HG02981 (cell line): ENCODE measurements around the gene CTNNAL1.
"Not testable (repeated sequence)": the region's sequence is repeated elsewhere in the genome, so short reads cannot be mapped to it uniquely, and the experiment has no call there.

Experiments used
- ATAC-seq: cut with Tn5 transposase; IDR thresholded peaks from one replicate; pipeline ENCODE4 v1.9.1; 2021; ENCODE audit warnings: mild to moderate bottlenecking, moderate library complexity; ENCODE audit not compliant: unreplicated experiment

Gene CTNNAL1

GRCh38 chr9:108994695-108995094 lies 18.6 kb downstream of the CTNNAL1 start:
- peak; percentile 93 for ATAC-seq

GRCh38 chr9:108991479-108991878 lies 21.8 kb downstream of the CTNNAL1 start:
- no peak for ATAC-seq

- no peak for ATAC-seq
These were observed 29.4 kb downstream of the CTNNAL1 start for GRCh38 chr9:108983885-108984284.

DNA sequence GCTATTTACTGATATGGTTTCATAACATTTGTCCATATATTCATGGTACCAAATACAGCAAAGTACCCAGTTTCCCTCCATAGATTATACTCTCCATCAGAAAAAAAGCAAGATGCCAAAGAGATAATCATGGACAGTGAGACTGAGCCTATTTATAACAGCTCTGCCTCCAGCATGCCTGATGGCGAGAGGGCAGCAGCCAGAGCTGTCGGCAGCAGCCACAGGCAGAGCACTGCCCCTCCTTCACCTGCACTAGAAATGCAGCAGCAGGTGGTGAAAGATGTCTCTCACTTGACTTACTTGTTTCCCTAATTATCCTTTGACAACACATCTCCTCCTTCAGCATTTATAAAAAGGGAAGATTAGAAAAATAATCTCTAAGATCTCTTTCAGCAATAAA lies 32.4 kb downstream of the CTNNAL1 start:
- ATAC-seq, result no peak

DNA sequence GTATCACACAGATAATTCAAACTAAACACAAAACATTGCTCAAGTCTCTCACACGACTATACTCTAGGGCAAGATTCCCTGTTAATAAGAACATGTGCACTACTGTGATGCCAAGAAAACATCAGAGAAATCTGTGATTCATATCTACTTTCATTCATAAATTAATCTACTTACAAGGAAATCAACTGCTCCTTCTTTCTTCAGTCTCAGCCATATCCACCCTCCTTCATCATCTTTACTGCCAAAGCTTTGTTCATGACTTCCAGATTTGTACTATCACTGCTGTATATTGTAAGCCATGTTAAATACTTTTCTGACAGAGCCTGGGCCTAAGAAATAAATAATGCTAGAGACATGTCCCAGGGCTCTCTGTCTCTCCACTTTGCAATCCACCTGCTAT lies 35.1 kb downstream of the CTNNAL1 start:
- ATAC-seq, result no peak

GRCh38 chr9:108973895-108974294 lies 39.4 kb downstream of the CTNNAL1 start:
- no peak for ATAC-seq

DNA sequence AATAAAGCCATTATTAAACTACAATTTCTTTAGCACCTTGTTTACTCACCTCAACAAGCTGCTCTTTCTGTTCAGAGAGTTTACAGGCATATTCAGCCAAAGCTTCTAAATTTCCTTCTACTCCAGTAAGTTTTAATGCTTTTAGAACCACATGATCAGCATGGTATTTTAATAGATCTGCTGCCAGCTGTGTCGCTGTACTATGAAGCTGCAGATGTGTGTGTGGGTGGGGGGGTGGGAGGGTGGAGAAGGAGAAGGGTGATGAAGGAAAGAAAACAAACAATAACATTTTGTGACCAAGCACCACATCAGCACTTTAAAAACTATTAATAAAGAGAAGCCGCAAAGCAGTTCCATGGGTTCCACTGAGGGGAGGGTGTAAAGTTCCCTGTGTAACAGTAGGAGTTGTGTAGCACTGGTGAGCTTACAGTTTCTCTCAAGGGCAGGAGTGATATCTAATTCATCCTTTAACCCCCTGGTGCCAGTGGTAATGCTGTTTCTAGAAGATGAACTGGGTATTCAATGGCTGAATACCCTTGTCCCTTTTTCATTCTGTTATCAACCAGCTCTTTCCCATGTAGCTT lies 40.6 kb downstream of the CTNNAL1 start:
- no peak for ATAC-seq

DNA sequence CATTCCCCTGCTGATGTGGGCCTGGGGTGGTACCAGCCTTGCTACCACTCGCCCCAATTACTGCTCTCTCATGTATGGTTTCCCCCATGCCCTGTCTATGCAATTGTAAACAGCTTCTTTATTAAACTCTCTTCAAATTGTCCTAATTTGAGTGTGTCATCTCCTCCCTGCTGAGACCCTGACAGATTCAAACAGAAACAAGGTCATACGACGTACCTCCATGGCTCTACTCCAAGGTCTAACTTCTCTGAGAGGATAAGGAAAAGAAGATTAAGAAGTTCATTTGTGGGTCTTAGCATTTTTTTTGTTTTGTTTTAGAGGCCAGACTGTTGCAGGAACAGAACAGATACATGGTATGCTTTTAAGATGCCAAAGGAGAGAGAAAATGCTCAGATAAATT lies 41.1 kb downstream of the CTNNAL1 start:
- no peak for ATAC-seq

GRCh38 chr9:108971392-108971791 lies 41.9 kb downstream of the CTNNAL1 start:
- ATAC-seq, result not testable (repeated sequence)

GRCh38 chr9:108967916-108968315 lies 45.4 kb downstream of the CTNNAL1 start:
- no peak for ATAC-seq

DNA sequence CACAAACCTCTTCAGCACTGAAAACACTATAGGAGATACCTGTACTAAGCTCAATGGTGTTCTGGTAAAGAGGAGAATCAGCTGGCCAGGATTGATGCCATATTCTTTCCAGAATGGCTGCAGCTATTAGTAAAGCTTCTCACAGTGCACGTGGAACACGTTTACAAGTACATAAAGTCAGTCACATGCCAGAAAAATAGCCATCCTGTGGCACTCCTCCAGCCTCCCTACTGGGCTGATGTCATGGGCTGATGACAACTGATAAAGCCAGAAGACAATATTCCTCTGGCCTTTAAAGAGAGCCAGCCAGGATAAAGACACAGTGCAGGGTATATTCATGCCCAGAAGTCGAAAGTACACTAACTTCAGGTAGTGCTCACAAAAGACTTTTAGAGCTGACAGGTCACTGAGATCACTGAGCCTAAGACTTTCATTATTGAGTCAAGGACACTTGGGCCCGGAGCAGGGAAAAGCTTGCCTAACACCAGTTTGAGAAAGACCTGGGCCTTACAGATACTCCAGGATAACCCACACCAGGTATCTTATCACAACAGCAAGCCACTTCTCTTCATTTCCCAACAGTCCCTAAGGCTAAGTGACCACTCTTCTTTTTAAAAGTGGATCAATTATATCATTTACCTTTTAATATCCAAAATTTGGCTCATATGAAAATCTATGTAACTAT lies 49.7 kb downstream of the CTNNAL1 start:
- ATAC-seq, result no peak

GRCh38 chr9:108961151-108961550 lies 52.1 kb downstream of the CTNNAL1 start:
- ATAC-seq, result no peak

DNA sequence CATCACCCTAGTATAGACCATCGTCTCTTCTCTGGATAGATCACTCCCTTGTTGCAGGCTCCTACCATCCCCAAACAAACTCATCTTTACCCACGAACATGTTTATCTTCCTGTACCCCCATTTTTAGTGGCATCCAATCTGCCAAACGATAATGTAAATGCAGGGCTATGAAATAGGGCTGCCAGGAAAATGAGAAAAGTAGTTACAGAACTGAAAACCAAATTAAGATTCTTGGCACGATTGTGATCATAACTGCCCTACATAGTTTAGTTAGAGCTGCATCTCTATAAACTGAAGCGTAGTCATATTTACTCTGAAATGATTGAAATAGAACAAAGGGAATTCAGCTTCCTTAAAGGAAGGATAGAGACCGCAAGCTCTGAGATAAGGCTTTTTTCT lies 53.0 kb downstream of the CTNNAL1 start:
- ATAC-seq, result no peak

- ATAC-seq, result no peak
These were observed 56.7 kb downstream of the CTNNAL1 start for GRCh38 chr9:108956631-108957026.

DNA sequence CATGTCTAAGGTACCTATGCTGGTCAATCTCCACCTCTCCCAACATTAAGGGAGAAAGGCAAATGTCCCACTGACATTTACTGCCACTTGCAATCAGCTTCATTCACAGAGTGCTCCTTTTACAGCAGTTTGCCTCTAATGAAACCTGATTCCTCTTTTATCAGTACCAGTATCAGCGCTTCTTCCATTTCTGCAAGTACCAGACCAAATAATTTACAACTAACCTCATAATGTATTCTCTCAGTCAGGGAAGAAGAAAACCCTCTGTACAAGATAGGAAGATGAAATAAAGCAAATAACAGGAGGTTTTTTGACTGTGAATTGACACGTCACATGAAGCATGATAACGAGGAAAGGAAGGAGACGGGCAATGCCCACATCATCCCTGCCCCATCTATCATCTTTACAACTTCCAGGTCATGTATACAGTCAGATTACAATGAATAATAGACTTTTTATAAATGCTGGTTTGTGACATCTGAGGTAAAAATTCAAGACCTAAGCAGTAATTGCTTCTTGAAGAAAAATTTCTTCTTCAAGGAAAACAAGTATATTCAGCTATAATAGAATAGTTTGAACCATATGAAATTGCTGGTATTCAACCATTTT lies 57.2 kb downstream of the CTNNAL1 start:
- ATAC-seq, result no peak

GRCh38 chr9:108953983-108954574 lies 59.2 kb downstream of the CTNNAL1 start:
- peak; percentile 57 for ATAC-seq

DNA sequence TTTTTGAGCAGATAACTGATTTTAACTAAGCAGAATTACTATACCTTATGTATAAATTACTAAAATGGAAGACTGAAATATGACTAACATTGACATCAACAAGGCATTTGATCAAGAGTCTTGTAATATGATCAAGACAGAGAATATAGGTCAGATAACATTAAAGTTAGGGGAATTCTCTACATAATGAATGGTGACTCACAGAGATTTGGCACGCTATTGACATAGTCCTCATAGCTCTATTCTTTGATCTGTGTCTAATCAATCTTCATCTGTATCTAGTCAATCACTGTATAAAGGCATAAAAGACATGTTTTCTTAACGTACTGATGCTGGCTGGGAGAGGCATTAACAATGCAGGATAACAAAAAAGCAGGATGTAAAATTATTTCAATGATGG lies 61.7 kb downstream of the CTNNAL1 start:
- ATAC-seq, result no peak

GRCh38 chr9:108950168-108950567 lies 63.1 kb downstream of the CTNNAL1 start:
- no peak for ATAC-seq

DNA sequence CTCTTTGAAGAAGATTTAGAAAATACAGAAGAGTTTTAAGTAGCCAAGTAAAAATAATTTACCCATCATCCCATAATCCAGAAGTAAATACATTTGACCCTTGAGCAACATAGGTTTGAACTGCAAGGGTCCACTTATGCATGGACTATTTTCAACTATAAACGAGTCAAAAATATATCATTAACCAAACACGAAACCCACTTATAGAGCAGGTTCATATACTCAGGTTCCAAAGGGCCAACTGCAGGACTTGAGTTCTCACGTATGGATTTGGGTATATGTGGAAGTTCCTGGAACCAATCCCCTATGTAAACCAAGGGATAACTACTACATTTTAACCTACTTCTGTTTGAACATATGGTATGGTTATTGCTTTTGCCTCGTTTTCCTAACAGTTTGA lies 73.3 kb downstream of the CTNNAL1 start:
- ATAC-seq, result no peak

GRCh38 chr9:108937561-108938305 lies 75.6 kb downstream of the CTNNAL1 start:
- no peak for ATAC-seq

DNA sequence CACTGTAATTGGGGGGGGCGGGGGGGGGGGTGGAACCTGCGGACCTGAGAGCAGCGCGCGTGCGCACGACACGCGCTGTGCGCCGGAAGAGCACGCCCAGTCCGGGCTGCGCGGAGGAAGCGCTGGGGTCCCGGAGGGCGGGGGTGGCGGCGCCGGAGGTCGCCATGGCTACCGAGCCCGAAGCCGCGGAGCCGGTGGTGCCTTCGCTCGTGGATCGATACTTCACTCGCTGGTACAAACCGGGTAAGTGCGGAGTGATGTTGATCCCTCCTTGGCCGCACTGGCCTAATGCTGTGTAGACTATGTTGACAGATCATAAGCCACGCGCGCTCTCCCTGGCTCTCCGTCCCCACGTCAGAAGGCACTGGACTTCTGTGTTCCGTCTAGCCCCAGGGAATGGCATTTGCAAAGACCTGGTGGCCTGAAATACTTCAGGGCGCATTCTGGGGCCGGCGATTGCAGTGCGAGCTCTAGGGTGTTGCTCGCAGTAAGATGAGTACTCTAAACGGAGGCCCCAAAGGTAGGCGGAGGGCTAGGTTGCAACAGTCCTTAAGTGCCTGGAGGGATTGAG lies 78.9 kb downstream of the CTNNAL1 start, which contains the start of gene ABITRAM:
TSS of gene ABITRAM (plus strand) at position 78 of the 571 bp plus-strand sequence. CDS start at position 165, 87 bp downstream.
- peak; percentile 78 for ATAC-seq
